ENCODE data around the gene OGFOD2.

OGFOD2 gene

DNA sequence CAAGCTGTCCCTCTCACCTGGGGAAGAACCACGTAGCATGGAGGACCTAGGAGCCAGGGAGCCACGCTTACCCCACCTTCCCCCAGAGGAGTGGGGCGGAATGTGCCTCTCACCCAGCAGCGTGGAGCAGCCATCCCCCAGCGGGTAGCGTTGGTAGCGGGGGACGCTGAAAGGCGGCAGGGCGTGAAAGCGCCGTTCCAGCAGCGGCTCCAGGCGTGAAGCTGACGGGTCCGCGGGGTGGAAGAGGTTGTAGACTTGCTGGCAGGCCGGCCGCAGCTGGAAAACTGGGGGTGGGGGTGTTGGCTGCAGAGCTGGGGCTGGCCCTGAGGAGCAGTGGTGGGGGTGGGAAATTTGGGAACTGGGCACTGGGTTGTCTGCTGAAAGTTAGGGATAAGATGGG is 17.3 kb downstream of the OGFOD2 start:
- TF ChIP-seq, protein P1, sequence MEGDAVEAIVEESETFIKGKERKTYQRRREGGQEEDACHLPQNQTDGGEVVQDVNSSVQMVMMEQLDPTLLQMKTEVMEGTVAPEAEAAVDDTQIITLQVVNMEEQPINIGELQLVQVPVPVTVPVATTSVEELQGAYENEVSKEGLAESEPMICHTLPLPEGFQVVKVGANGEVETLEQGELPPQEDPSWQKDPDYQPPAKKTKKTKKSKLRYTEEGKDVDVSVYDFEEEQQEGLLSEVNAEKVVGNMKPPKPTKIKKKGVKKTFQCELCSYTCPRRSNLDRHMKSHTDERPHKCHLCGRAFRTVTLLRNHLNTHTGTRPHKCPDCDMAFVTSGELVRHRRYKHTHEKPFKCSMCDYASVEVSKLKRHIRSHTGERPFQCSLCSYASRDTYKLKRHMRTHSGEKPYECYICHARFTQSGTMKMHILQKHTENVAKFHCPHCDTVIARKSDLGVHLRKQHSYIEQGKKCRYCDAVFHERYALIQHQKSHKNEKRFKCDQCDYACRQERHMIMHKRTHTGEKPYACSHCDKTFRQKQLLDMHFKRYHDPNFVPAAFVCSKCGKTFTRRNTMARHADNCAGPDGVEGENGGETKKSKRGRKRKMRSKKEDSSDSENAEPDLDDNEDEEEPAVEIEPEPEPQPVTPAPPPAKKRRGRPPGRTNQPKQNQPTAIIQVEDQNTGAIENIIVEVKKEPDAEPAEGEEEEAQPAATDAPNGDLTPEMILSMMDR (IDR thresholded peaks at IDR 0.05; ENCODE audit: borderline replicate concordance, control extremely low read depth, extremely low read depth, insufficient read depth, missing control alignments), result no peak
- in situ Hi-C loops (cut with MboI; ENCODE audit: low sequenced_read_pairs, unreplicated experiment), result no loop called here
- DNase-seq (ENCODE audit: low spot score), result no peak

GRCh38 chr12:122994140-122994675 is 19.2 kb downstream of the OGFOD2 start:
- no peak for DNase-seq (ENCODE audit: low spot score)
- in situ Hi-C loops (cut with MboI; ENCODE audit: low sequenced_read_pairs, unreplicated experiment), result no loop called here
- TF ChIP-seq, protein P1 (IDR thresholded peaks at IDR 0.05; ENCODE audit: borderline replicate concordance, control extremely low read depth, extremely low read depth, insufficient read depth, missing control alignments), result no peak

DNA sequence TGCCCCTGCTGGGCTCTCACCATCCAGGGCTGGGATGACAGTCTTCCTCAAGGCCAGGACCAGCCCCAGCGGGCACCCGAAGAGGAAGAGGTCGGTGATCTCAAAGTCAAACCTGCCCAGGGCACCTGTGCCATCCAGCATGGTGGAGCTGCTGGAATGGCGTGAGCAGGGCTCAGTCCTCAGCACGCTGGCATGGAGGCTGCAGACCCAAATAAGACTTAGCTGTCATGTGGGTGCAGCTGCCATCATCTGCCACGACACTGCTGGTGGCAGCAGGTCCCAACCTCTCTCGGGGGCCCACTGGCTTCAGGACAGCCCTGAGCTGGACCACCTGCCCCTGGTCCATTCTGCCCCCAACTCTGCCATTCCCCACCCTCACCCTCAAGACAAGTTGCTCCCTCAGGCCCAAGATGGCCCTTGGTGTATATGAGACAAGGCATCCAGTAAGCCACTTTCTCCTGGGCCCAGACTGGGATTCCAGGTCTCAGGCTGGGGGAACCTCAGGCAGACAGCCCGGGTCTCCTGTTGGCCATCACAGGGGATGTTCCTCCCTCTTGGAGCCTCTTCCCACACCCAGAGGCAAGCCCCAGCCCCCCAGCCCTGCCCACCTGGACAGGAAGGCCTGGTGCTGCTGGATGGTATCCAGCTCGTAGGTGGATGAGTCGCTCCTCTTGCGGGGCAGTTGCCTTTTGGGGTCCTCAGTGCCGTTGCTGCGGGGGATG is 19.9 kb downstream of the OGFOD2 start:
- no peak for DNase-seq (ENCODE audit: low spot score)
- in situ Hi-C loops (cut with MboI; ENCODE audit: low sequenced_read_pairs, unreplicated experiment), result no loop called here
- TF ChIP-seq, protein P1 (IDR thresholded peaks at IDR 0.05; ENCODE audit: borderline replicate concordance, control extremely low read depth, extremely low read depth, insufficient read depth, missing control alignments), result no peak

- no peak for DNase-seq (ENCODE audit: low spot score)
- TF ChIP-seq, protein P1 (IDR thresholded peaks at IDR 0.05; ENCODE audit: borderline replicate concordance, control extremely low read depth, extremely low read depth, insufficient read depth, missing control alignments), result no peak
- in situ Hi-C loops (cut with MboI; ENCODE audit: low sequenced_read_pairs, unreplicated experiment), result no loop called here
Observed at GRCh38 chr12:122995503-122996187, 20.6 kb downstream of the OGFOD2 start.

- in situ Hi-C loops (cut with MboI; ENCODE audit: low sequenced_read_pairs, unreplicated experiment), result no loop called here
- TF ChIP-seq, protein P1 (IDR thresholded peaks at IDR 0.05; ENCODE audit: borderline replicate concordance, control extremely low read depth, extremely low read depth, insufficient read depth, missing control alignments), result no peak
- DNase-seq (ENCODE audit: low spot score), result no peak
Observed at GRCh38 chr12:122996188-122996601, 21.2 kb downstream of the OGFOD2 start.

DNA sequence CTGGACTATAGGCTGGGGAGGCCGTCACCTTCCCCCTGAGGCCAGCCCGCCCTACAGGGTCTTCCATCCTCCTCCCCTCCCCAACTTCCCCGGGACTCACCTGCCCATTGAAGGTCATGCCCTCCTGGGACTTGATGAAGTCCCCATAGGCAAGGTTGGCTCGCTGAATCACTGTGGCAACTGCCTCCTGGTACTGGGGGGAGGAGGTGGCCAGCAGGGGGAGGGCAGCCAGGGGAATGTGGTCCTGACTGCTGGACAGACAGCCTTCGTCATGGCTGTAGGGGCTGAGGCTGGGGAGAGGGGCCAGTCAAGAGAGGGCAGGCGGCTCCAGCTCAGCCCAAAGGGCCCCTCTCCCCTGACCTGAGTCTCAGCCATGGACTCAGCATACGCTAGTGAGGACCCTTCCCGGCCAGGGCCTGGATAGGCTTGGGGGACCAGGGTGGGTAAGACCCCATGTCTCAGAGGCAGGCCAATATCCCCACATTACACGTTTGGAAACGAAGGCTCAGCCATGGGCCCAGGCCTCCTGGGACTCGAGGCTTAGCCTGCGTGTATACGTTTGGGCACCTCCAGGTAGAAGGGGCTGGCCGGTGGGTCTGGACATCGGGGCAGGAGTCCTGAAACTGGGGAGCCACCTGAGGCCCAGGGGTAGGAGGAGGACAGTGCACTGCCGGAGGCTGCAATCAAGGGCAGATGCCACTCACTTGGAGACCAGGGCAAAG is 21.7 kb downstream of the OGFOD2 start:
- TF ChIP-seq, protein P1 (IDR thresholded peaks at IDR 0.05; ENCODE audit: borderline replicate concordance, control extremely low read depth, extremely low read depth, insufficient read depth, missing control alignments), result no peak
- DNase-seq (ENCODE audit: low spot score), result no peak
- in situ Hi-C loops (cut with MboI; ENCODE audit: low sequenced_read_pairs, unreplicated experiment), result no loop called here
